GM12873 (cell line): ENCODE data around the gene SHB.

Source experiments
- TF ChIP-seq, protein P1 (sequence below): IDR thresholded peaks from 2 replicates; pipeline ENCODE4 v1.5.1; 2012; ENCODE audit warnings: low read depth, mild to moderate bottlenecking, moderate library complexity, low read length, control low read depth; ENCODE audit not compliant: insufficient read depth; ENCODE audit errors: missing control alignments

The SHB gene

GRCh38 chr9:37917801-37918664 is 151.0 kb downstream of the SHB start:
- TF ChIP-seq, protein P1, sequence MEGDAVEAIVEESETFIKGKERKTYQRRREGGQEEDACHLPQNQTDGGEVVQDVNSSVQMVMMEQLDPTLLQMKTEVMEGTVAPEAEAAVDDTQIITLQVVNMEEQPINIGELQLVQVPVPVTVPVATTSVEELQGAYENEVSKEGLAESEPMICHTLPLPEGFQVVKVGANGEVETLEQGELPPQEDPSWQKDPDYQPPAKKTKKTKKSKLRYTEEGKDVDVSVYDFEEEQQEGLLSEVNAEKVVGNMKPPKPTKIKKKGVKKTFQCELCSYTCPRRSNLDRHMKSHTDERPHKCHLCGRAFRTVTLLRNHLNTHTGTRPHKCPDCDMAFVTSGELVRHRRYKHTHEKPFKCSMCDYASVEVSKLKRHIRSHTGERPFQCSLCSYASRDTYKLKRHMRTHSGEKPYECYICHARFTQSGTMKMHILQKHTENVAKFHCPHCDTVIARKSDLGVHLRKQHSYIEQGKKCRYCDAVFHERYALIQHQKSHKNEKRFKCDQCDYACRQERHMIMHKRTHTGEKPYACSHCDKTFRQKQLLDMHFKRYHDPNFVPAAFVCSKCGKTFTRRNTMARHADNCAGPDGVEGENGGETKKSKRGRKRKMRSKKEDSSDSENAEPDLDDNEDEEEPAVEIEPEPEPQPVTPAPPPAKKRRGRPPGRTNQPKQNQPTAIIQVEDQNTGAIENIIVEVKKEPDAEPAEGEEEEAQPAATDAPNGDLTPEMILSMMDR: no peak

DNA sequence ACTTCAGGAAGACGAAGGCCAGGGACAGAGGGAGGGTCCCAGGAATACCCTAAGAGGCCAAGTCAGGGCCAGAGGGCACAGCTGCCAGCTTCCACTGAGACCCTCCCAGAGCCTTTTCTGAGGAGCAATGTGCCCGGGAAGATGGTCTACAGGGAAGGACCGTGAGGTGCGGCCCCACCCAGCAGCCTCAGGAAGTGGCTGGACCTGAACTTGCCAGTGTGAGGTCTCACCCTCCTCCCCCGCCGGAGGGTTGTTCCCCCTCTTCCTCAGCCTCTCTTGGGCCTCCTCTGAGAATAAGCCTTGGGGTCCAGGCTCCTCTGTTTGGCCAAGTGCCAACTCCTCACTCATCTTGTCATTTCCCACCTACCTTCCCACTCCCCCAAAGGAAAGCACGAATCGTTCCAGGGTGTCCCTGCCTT is 151.7 kb downstream of the SHB start:
- TF ChIP-seq, protein P1: no peak

DNA sequence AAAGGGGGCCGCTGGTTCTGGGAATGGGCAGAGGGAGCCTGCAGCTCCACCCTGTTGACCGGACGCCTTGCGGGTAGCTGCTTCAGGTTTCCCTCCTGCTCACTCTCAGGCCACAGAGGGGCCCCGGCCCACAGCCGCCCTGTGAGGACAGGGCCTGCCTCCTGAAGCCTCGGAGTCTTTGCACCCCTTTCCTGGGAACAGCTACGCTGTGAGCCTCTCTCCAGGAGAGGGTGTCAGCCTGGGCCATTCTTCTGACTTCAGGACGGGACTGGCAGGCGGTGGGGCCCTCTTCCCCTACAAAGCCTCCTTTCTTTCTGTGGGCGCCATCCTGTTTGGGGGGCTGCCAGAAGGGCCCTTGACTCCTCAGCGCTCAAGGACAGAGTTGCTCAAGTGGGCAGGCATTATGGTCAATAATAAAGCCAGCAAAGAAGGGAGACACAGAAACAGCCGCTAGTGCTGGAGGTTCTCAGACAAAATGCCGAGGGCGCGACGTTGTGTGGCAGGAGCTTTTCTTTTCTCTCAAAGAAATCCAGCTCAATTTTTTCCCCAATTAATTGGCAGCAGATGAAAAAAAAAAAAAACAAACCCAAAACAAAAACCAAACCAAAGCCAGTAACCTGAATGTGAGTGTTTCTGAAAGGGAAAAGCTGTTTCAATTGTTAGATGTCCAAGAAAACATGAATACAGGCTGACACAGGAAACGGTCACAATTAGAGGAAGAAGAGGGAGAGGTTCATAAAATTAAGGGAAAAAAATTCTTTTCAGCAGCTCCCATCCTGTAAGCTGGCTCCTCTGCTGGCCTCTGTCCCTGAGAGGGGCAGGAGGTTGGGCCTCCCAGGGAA is 152.3 kb downstream of the SHB start:
- TF ChIP-seq, protein P1: no peak

- TF ChIP-seq, protein P1: no peak
These were observed 153.0 kb downstream of the SHB start for GRCh38 chr9:37915911-37916470.

DNA sequence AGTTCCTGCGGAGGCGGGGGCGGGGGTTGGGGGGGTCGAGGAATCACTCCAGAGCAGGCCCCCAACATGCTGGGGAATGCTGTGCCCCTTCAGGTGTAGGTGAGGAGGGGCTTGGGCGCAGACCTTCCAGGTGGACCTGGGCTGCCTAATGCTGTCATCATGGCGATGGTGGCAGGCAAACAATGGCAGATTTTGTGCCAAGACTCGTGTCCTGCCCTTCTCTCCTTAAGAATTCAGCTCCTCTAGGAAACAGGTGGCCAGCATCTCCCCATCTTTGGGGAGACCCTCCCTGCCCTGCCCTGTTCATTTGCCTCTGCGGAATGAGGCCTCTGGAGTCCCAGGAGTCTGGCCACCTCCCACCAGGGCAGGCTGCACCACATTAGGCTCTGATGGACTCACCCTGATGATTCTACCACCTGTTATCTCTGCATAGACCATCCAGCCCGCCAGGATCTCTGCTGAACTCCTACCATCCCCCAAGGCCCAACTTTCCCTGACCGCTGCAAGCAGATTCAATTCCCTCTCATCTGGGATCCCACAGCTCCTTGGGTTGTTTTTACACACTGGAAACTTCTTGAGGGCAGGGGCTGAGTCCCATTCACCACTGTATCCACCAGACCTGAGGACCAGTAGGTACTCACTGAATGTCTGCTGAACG is 154.2 kb downstream of the SHB start:
- TF ChIP-seq, protein P1: no peak

- TF ChIP-seq, protein P1: no peak
These were observed 154.9 kb downstream of the SHB start for GRCh38 chr9:37914154-37914551.
